Measurements from ENCODE around the gene GAS6. TPM values are rescaled to one million over a fixed set of nuclear protein-coding genes. Genes with fewer than 3 reads are reported as not detected.

The GAS6 gene
- total and polyA plus RNA-seq, 2 donors (not counting 1 experiment from before 2014, with no cell fraction given) = 0.25 to 0.78 TPM

GRCh38 chr13:113785051-113786010 is 78.5 kb downstream of the GAS6 start:
- POLR2A ChIA-PET = no interaction called here
- H3K79me2 ChIP-seq (ENCODE audit: control insufficient read depth, insufficient read depth, low read length) = no peaks in the 10 kb centered on the region
- Mint-ChIP-seq H3K4me1 (no peaks in the 10 kb centered on the region), H3K4me3 (no peak overlapping the region), H3K27ac (no peak overlapping the region), H3K9me3 (ENCODE audit: insufficient read depth) (no peaks in the 10 kb centered on the region), H3K27me3 (peaks cover 27% of the 10 kb centered on the region)
- ATAC-seq (ENCODE audit: low read depth) (no peak), DNase-seq (no peak)
- H3K9ac ChIP-seq (ENCODE audit: low read length) = no peak overlapping the region
- no peak overlapping the region for H2AFZ ChIP-seq (ENCODE audit: insufficient read depth, low read depth, low read length, poor library complexity, severe bottlenecking)
- TF ChIP-seq CTCF (IDR thresholded peaks at IDR 0.05) (no peak), EZH2 (IDR thresholded peaks at IDR 0.05; ENCODE audit: borderline replicate concordance, insufficient read depth, low read depth, low read length, poor library complexity, severe bottlenecking) (no peak)
- no peaks in the 10 kb centered on the region for H3K36me3 ChIP-seq (replicated peaks in 1 of 2; ENCODE audit: control extremely low read depth in 1 of 2, control insufficient read depth in 1 of 2, extremely low read depth in 1 of 2, insufficient read depth in 2 of 2, low read length in 1 of 2)
- no peaks in the 10 kb centered on the region for H3K4me1 ChIP-seq (ENCODE audit: control insufficient read depth in 2 of 2, insufficient read depth in 2 of 2, low read length in 2 of 2)
- no peak overlapping the region for H3K27ac ChIP-seq (ENCODE audit: low read length in 2 of 2)
- 84% methylated on average over 19 of the region's 19 CpGs for WGBS (ENCODE audit: insufficient coverage)
- CTCF ChIA-PET = no interaction called here
- peaks cover 0 to 3% (median 0%) of the 10 kb centered on the region in 4 experiments for H3K27me3 ChIP-seq (replicated peaks in 1 of 4; ENCODE audit: control extremely low read depth in 1 of 4, control insufficient read depth in 3 of 4, insufficient read depth in 4 of 4, low read length in 3 of 4)
- intact Hi-C loops (cut with micrococcal nuclease) = no loop called here
- H3K9me3 ChIP-seq (ENCODE audit: control extremely low read depth in 1 of 3, control insufficient read depth in 2 of 3, insufficient read depth in 1 of 3, low read length in 2 of 3) = no peaks in the 10 kb centered on the region
- no peak overlapping the region for H3K4me3 ChIP-seq (ENCODE audit: control extremely low read depth in 1 of 5, extremely low read depth in 1 of 5, insufficient read depth in 1 of 5, low read depth in 2 of 5, low read length in 4 of 5)
- no peaks in the 10 kb centered on the region for H4K20me1 ChIP-seq (ENCODE audit: control insufficient read depth, insufficient read depth, low read length, poor library complexity, severe bottlenecking)
- H3K4me2 ChIP-seq (replicated peaks; ENCODE audit: low read depth, low read length, poor library complexity, severe bottlenecking) = no peak overlapping the region

- Histone ChIP-seq H3K4me1 (ENCODE audit: control insufficient read depth in 2 of 2, insufficient read depth in 2 of 2, low read length in 2 of 2) (no peaks in the 10 kb centered on the region), H3K4me3 (ENCODE audit: control extremely low read depth in 1 of 5, extremely low read depth in 1 of 5, insufficient read depth in 1 of 5, low read depth in 2 of 5, low read length in 4 of 5) (no peak overlapping the region), H3K4me2 (replicated peaks; ENCODE audit: low read depth, low read length, poor library complexity, severe bottlenecking) (no peak overlapping the region), H3K79me2 (ENCODE audit: control insufficient read depth, insufficient read depth, low read length) (no peaks in the 10 kb centered on the region), H3K9me3 (ENCODE audit: control extremely low read depth in 1 of 3, control insufficient read depth in 2 of 3, insufficient read depth in 1 of 3, low read length in 2 of 3) (no peaks in the 10 kb centered on the region), H3K27me3 (replicated peaks in 1 of 4; ENCODE audit: control extremely low read depth in 1 of 4, control insufficient read depth in 3 of 4, insufficient read depth in 4 of 4, low read length in 3 of 4) (peaks cover 0 to 4% (median 0%) of the 10 kb centered on the region in 4 experiments), H2AFZ (ENCODE audit: insufficient read depth, low read depth, low read length, poor library complexity, severe bottlenecking) (no peak overlapping the region), H3K9ac (ENCODE audit: low read length) (no peak overlapping the region), H3K36me3 (replicated peaks in 1 of 2; ENCODE audit: control extremely low read depth in 1 of 2, control insufficient read depth in 1 of 2, extremely low read depth in 1 of 2, insufficient read depth in 2 of 2, low read length in 1 of 2) (no peaks in the 10 kb centered on the region), H4K20me1 (ENCODE audit: control insufficient read depth, insufficient read depth, low read length, poor library complexity, severe bottlenecking) (no peaks in the 10 kb centered on the region), H3K27ac (ENCODE audit: low read length in 2 of 2) (no peak overlapping the region)
- H3K27me3 Mint-ChIP-seq = peaks cover 31% of the 10 kb centered on the region
- H3K4me3 Mint-ChIP-seq = no peak overlapping the region
- intact Hi-C loops (cut with micrococcal nuclease) = no loop called here
- 82% methylated on average over 4 of the region's 5 CpGs for WGBS (ENCODE audit: insufficient coverage)
- TF ChIP-seq EZH2 (IDR thresholded peaks at IDR 0.05; ENCODE audit: borderline replicate concordance, insufficient read depth, low read depth, low read length, poor library complexity, severe bottlenecking) (no peak), CTCF (IDR thresholded peaks at IDR 0.05) (no peak)
- ATAC-seq (ENCODE audit: low read depth) = no peak
- no peak overlapping the region for H3K27ac Mint-ChIP-seq
- no peak for DNase-seq
- no peaks in the 10 kb centered on the region for H3K4me1 Mint-ChIP-seq
- H3K9me3 Mint-ChIP-seq (ENCODE audit: insufficient read depth) = no peaks in the 10 kb centered on the region
- ChIA-PET POLR2A (no interaction called here), CTCF (no interaction called here)
Measured at GRCh38 chr13:113784645-113785024, 79.2 kb downstream of the GAS6 start.
